GM19395 (cell line): Measurements from ENCODE around the gene EPB41L5.
A peak's percentile ranks its signal among the peaks of the same experiment; 100 is the strongest.
"Not testable (repeated sequence)": the region's sequence is repeated elsewhere in the genome, so short reads cannot be mapped to it uniquely, and the experiment has no call there.

Experiments used
- ATAC-seq: cut with Tn5 transposase; IDR thresholded peaks from one replicate; pipeline ENCODE4 v1.9.1; 2021; ENCODE audit warnings: mild to moderate bottlenecking, moderate library complexity; ENCODE audit not compliant: unreplicated experiment

The EPB41L5 gene

DNA sequence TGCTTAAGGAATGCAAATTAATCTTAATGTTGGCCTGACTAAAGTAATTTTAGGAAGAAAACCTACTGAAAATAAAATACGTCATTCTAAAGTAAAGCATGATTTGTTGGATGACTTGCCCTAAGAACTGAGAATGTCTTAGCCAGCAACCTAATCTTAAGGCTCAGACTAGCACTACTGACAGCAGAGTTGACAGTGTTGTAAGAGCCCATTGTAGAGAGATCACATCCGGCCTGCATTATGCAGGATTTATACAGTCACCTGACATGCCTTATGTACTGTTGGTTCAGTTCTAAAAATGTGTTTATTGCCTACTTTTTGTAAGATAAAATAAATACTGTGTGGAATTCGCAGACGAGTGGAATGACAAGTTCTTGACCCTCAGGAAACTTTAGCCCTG is 128.0 kb downstream of the EPB41L5 start:
- ATAC-seq: no peak

DNA sequence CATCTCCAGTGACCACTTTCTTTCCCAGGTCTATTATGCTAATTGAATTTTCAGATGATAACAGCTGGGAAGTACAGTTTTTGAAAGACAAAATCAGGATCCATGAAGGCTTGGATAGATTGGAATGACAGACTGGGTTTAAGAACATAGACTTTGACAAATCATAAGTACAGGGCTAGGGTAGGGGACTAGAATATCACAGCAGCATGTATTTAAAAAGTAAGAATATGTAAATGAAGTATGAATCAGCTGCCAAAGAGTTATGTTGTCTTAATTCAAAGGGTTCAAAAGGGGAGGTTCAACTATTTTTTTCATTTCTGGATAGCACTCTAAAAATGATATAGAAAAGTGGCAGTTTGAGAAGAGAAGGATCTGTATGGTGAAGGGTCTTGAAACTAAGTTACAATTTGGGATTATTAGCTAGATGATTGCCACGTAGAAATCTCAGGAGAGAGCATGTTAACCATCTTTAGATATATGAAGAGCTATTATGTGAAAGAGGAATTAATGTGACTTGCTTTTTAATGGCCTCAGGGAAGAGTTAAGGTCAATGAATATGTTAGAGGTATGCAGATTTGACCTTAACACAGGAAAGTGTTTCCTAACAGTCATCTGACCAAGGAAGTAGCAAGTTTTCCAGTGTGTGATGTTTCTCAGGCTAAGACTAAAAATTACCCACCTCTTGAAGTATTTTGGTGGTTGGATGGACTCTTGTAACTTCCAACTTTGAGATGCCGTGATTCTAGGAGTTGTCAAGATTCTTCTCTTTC is 128.6 kb downstream of the EPB41L5 start:
- no peak for ATAC-seq

DNA sequence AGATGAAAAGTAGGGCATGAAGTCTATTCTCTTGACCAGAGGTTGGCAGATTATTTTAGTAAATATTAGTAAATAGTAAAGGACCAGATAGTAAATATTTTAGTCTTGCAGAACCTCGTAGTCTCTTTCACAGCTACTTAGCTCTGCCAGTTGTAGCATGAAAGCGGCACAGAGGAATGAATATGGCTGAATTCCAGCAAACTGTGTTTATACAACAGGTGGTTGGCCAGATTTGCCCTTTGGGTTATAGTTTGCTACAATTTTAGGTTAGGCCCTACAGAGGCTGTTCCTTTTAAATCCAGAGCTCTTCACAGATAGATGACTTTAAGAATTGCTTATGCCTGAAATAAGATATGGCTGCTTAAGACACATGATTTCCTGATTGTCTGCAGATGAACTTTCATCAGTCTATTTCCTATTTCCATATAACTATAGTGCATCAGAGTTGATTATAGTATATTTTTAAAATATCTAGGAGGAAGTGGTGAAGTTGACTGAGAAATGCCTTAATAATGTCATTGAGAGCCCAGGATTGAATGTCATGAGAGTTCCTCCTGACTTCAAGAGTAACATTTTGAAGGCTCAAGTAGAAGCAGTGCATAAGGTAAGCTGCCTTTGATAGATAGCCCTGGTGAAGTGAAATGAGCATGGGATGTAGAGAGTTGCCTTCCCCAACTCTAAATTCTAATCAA is 129.8 kb downstream of the EPB41L5 start:
- ATAC-seq: no peak

DNA sequence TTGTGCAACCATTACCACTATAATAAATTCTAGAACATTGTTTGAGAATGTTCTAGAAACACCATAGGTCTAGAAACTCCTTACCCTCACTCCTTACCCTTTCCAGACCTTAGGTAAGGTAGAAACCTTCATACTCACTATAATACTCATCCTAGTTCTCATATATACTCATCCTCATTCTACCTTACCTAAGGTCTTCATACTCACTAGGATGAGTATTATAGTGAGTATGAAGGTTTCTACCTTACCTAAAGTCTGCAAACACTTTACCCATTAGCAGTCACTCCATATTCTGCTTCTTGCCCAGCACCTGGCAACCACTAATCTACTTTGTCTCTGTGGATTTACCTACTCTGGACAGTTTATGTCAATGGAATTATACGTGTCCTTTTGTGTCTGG is 135.4 kb downstream of the EPB41L5 start:
- ATAC-seq: no peak

DNA sequence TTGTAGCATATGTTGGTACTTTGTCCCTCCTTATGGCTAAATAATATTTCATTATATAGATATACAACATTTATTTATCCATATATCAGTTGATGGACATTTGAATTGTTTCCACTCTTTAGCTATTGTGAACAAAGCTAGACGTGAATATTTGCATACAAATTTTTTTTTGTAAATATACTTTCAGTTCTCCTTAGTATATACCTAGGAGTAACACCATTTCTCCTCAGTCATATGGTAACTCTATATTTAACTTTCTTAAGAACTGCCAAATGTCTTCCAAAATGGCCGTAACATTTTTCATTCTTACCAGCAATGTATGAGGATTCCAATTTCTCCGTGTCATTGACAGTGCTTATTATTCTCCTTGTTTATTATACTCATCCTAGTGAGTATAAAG is 135.8 kb downstream of the EPB41L5 start:
- no peak for ATAC-seq

DNA sequence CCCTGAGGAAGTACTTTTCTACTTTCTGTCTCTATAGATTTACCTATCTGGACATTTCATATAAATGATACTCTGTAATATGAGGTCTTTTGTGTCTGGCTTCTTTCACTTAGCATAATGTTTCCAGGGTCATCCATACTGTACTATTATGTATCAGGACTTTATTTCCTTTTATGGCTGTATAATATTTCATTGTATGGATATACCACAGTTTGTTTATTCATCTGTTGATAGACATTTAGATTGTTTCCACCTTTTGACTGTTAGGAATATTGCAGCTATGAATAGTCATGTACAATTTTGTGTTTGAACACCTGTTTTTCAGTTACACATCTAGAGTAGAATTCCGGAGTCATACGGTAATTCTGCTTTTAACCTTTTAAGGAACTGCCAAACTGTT is 136.5 kb downstream of the EPB41L5 start:
- ATAC-seq: no peak

DNA sequence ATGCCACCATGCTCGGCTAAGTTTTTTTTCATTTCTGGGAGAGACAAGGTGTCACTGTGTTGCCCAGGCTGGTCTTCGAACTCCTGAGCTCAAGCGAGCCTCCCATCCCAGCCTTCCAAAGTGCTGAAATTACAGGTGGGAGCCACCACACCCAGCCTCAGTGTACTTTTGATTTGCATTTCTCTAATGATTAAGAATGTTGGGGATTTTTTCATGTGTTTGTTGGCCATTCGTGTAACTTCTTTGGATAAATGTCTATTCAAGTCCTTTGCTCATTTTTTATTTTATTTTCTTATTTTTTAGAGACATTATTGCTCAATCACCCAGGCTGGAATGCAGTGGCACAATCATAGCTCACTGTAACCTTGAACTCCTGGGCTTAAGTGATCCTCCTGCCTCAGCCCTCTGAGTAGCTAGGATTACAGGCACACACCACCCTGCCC is 137.2 kb downstream of the EPB41L5 start:
- no peak for ATAC-seq

DNA sequence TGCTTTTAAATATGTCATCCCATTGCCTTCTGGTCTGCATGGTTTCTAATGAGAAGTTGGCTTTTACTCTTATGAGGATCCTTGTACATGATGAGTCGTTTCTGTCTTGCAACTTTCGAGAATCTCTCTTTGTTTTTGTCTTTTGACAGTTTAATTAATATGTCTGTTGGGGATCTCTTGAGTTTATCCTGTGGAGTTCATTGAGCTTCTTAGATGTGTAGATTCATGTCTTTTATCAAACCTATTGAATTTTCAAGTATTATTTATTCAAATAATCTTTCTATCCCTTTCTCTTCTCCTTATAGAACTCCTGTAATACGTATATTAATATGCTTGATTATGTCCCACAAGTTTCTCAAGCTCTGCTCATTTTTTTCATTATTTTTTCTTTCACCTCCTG is 142.4 kb downstream of the EPB41L5 start:
- no peak for ATAC-seq

DNA sequence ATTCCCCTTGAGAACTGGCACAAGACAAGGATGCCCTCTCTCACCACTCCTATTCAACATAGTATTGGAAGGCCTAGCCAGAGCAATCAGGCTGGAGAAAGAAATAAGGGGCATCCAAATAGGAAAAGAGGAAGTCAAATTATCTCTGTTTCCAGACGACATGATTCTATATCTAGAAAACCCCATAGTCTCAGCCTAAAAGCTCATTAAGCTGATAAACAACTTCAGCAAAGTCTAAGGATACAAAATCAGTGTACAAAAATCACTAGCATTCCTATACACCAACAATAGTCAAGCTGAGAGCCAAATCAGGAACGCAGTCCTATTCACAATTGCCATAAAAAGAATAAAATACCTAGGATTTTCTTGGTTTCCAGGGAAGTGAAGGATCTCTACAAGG is 145.8 kb downstream of the EPB41L5 start:
- not testable (repeated sequence) for ATAC-seq

DNA sequence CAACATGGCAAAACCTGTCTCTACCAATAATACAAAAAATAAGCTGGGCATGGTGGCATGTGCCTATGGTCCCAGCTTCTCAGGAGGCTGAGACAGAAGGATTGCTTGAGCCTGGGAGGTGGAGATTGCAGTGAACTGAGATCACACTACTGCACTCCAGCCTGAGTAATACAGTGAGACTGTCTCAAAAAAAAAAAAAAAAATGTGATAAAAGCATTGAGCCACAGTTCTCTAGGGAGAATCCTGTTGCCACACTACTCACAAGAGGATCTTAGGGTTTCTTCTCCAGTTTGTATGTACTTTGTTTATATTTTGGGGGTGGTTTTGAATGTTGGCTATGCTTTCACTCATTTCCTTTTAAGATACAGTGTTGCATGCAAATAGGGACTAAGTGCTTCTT is 148.3 kb downstream of the EPB41L5 start:
- ATAC-seq: no peak

DNA sequence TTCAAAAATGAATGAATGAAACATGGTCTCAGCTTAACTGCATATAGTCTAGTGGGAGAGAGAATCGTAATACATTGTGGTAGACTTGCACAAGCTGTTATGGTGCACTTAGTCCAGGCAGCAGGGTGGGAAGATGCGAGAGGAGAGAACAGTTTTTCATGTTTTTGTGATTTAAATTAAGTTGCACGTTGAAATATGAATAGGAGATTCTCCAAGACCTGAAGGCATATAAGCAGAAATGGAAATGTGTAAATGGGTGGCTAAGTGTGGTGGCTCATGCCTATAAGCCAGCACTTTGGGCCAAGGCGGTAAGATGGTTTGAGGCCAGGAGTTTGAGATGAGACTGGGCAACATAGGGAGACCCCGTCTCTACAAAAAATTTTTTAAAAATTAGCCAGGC is 149.8 kb downstream of the EPB41L5 start:
- ATAC-seq: no peak

DNA sequence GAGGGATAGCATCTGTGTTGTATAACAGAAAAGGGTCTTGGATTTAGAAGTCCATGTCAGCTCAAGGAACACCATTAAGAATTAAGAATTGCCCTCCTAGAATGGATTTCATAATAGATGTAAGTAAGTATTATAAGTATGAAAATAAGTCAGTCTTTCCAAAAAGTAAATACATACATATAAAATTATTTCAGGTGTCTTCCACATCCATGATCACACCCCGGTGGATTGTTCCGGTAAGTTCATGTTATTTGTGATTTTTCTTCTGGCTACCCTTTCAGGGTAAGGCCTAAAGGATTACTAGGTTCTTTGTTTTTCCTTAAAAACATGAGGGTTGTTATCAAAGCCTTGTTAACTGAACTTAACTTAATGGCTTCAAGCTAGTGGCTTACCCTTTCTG is 154.4 kb downstream of the EPB41L5 start:
- no peak for ATAC-seq

DNA sequence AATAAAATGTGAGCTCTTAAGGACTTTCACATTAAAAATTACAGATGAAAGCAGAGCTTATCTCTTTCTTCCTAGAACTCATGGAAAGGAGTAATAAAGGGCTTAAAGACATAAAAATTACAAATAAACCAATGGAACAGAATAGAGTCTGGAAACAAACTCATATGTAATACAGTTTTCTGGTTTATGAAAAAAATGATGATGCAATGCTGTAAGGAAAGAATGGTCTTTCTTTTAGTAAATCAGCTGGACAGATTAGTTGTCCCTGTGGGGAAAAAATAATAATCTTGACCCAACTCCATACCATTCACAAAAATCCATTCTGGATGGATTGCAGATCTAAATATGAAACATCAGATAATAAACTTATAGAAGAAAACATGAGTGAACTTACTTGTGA is 156.1 kb downstream of the EPB41L5 start:
- ATAC-seq: no peak

DNA sequence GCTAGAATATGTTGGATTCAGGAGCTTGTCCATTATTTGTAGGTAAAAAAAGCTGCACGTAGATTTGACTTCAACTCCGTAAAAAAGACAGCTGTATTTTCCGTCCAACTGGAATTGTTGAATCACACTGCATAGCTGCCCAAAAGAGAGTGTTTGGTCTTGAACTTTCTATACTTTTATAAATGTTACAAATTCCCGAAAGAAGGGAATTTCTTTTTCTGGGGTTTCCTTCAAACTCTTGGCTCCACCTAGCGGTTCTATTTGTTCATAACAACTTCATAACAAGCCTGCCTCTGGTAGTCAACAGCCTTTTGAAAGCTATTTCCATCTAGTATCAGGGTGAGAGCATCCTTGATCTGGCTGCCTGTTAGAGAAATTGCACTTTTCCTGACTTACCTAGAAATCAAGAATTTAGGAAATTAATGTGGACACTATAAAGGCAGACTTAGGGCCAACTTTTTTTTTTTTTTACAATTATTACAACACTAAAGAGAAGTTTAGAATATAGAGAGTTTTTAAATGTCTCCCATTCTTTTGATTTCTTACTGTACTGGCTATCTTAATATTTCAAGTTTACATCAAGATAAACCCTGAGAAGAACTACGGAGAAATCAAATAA is 162.2 kb downstream of the EPB41L5 start:
- no peak for ATAC-seq

DNA sequence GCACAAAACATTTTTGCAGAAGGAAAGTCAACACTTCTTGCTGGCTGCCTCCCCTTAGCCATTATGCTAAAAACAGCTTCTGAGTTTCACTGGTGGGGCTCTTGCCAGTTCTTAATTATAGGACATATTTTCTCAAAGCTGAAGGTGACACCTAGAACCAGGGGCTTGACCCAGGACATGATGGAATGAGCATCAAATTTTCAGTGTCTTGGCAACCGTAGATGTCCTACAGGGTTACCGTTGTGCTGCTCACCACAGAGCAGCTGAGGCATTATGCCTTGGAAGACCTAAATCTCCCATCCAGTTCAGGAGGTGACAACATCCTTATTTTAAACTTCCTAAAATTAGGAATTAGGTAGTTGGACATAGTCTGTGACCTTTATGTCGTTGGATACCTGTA is 163.6 kb downstream of the EPB41L5 start:
- ATAC-seq: no peak

DNA sequence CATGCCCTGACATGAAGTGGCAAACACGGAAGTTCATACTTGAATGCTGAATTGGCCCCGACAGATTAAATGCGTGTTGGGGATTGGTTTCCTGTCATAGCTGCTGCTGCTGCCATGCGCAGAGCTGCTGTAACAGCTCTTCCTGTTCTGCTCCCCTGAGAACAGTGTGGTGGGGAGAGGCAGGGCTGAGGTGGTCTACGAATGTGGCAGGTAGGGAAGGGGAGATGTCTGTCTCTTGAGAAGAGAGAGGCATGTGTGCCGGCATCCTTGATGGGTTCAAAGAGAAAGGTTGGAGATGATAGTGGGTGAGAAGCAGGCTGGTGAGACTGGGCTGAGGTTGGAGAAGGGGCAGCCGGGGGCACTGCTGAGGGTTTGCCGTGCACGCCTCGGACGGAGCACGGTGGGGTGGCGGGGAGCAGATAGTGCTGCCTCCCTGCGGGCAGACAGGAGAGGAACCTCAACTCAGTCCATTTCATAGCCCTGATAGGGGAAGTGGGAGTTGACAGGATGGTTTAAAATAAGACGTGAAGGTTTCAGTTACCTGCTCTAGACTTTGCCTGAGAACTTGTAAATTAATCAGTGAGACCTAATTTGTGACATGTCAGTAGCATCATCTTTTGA is 164.2 kb downstream of the EPB41L5 start:
- ATAC-seq: peak; percentile 94

DNA sequence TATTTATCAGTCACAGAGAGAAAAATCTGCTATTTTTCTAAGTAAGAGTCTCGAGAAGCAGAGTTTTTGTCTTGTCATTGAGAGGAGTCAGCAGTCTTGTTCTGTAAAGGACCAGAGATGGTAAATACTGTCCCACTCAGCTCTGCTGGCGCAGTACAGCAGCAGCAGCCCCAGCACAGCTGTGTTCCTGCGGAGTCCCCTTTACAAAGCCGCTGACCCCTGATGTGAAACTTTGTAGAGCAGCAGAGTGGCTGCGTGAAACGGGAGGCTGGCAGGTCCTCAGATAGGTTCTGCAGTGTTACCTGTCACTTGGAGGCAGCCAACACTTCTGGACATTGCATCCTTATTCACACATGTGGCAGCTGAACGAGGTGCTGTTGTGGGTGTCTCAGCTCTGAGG is 165.1 kb downstream of the EPB41L5 start:
- ATAC-seq: no peak

DNA sequence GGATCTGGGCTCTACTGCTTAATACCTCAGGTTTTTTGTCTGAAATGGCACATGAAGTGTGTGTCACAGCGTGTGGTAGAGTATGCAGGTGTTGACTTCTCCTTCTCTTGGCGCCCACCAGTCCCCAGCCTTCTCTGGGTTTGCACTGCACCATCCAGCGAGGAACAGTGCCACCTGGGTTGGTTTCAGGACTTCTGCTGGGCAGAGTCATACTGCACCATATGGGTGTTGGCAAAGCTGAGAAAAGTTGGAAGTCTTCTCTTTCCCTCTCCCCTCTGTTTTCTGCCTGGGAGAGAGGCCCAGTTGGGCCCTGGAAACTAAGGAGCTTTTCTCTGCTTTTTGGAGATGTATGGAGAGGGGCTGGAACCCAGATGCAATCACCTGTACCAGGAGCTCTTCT is 166.5 kb downstream of the EPB41L5 start:
- ATAC-seq: no peak

DNA sequence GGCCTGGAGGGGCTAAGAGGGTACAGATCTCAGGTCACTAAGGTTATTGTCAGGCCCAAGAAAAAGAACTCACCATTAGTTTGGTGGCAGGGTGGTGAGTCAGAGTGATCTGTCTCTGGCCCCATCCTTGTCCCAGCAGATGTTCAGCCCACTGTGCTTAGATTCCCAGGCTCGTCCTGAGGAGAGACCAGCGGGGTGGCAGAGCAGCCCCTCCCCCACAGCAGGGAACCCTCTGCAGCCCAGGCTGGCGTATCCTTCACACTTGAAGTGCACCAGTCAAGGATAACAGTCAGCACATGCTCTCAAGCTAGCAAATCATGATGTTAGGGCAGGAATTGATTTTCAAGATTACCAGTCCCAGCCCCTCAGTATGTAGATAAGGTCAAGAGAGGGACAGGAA is 167.2 kb downstream of the EPB41L5 start:
- ATAC-seq: no peak

DNA sequence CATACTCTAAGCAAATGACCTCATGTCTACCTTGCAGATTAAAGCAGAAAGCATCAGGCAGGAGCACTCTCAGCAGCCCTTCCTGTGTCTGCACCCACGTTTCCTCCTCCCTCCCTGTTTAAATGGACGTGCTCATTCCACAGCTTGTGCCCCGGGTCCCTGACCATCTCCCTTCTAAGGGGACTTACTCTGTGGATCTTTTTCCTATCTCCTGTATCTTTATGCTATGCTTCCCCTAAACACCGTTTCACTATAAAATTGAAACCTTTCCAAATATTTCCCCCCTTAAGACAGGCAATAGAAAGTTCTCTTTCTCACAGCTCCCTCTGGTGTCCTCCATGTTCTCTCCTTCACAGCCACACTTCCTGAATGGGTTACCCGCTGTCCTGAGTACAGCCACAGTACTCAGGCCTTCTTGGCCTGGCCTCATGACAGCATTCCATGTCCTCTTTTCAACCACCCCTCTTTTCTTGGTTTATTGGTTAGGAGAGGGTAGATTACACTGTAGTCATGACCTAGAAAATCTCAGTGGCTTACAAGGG is 169.2 kb downstream of the EPB41L5 start:
- ATAC-seq: no peak

DNA sequence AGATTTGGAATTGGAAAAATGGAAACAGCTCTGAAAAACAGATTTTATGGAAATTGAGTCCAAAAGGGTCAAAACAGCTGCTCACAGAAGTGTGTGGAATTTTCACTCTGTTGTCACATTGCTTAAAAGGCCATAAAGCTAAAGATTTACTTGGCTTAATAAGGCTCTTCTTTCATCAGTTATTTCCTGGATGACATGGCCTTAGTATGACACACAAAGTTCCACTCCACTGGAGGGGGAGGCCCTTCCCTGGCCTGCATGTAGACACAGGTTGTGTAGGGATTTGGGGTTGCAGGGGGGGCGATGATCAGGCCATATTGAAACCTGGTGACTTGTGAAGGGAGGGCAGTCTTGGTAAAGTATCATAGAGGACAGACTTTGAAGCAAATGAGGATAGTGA is 176.3 kb downstream of the EPB41L5 start:
- no peak for ATAC-seq
